K562 (cell line): ENCODE data around the gene ACOX1. TPM values are rescaled to one million over a fixed set of nuclear protein-coding genes. Genes with fewer than 3 reads are reported as not detected.
A peak's percentile ranks its signal among the peaks of the same experiment; 100 is the strongest.

ENCODE experiments used
- ATAC-seq: fragments of 200-7000 bp; cut with Tn5 transposase; 3 replicates; pipeline ENCODE4 v1.9.1; 2020; ENCODE audit warnings: moderate library complexity
- BruUV-seq: library from RNA; stranded (reverse); fragments of 400-500 nt; replicated peaks from 2 replicates; lab custom pipeline; 2021; lab: Mats Ljungman, UMichigan
- CTCF ChIA-PET: fragments of 300-600 bp; formaldehyde crosslinking; extraction: SDS; loops from one replicate; lab custom pipeline; 2021; ENCODE audit warnings: low intra/inter-chr PET ratio; lab: Yijun Ruan, JAX
- POLR2A ChIA-PET: fragments of 300-600, 350-650 bp; sonication (Branson Sonifier 250); formaldehyde crosslinking; extraction: SDS; loops from one replicate; lab custom pipeline; 2021; ENCODE audit warnings: antibody characterized with exemption, inconsistent platforms; lab: Yijun Ruan, JAX
- DNase-seq, 4 experiments: peaks; one replicate each; pipeline versions ENCODE4 v3.0.0 to v3.0.0-alpha.2; 2011 to 2018; ENCODE audit warnings: low spot score in 3 of 4, mixed read lengths in 3 of 4; ENCODE audit errors: extremely low read depth in 1 of 4
- FAIRE-seq: peaks from 2 replicates; lab custom pipeline; 2011; peaks lifted over from hg19 to GRCh38; lab: Jason Lieb, UNC
- H2AFZ ChIP-seq: 2 replicates; pipeline ENCODE4 v1.6.0; 2011; ENCODE audit warnings: low read depth, low read length, control low read depth, inconsistent platforms
- H3K27ac ChIP-seq: fragments of 200-600 bp; 3 replicates; pipeline ENCODE4 v1.8.0; 2011; ENCODE audit warnings: low read depth, mild to moderate bottlenecking, control low read depth, inconsistent platforms, low read length, moderate library complexity, mixed read lengths; ENCODE audit errors: extremely low read depth
- H3K27me3 ChIP-seq, 2 experiments: fragments of 300-600 bp in 1 of 2; 2 replicates in 1 of 2; 3 replicates in 1 of 2; pipeline versions ENCODE4 v1.6.0 to v1.8.0; 2011; ENCODE audit warnings: inconsistent platforms in 2 of 2, low read length in 2 of 2, mild to moderate bottlenecking in 1 of 2, mixed read lengths in 1 of 2, moderate library complexity in 1 of 2; ENCODE audit not compliant: control insufficient read depth in 2 of 2, insufficient read depth in 2 of 2
- H3K36me3 ChIP-seq: fragments of 300-600 bp; 3 replicates; pipeline ENCODE4 v1.8.0; 2011; ENCODE audit warnings: mild to moderate bottlenecking, low read length, inconsistent platforms; ENCODE audit not compliant: control insufficient read depth, insufficient read depth
- H3K4me1 ChIP-seq, 2 experiments: fragments of 200-600 bp in 1 of 2; replicated peaks in 1 of 2; 2 replicates in 1 of 2; 3 replicates in 1 of 2; pipeline versions ENCODE4 v1.5.1 to v1.8.0; 2011; ENCODE audit warnings: inconsistent platforms in 2 of 2, low read length in 2 of 2, mild to moderate bottlenecking in 1 of 2, mixed read lengths in 1 of 2, moderate library complexity in 1 of 2; ENCODE audit not compliant: control insufficient read depth in 2 of 2, insufficient read depth in 2 of 2
- H3K4me2 ChIP-seq: 2 replicates; pipeline ENCODE4 v1.6.1; 2011; ENCODE audit warnings: low read length, control low read depth, inconsistent platforms, mixed read lengths; ENCODE audit not compliant: insufficient read depth
- H3K4me3 ChIP-seq: fragments of 200-600 bp; sonication (generic), shearing (Covaris generic); 2 replicates; pipeline ENCODE4 v1.5.1; 2016; ENCODE audit warnings: control low read depth, inconsistent platforms
- H3K79me2 ChIP-seq: fragments of 200-600 bp; 3 replicates; pipeline ENCODE4 v1.8.0; 2011; ENCODE audit warnings: low read length, inconsistent platforms; ENCODE audit not compliant: control insufficient read depth, insufficient read depth
- H3K9ac ChIP-seq, 2 experiments: 2 replicates each; pipeline versions ENCODE4 v1.6.0 to v1.6.1; 2011; ENCODE audit warnings: low read depth in 2 of 2, low read length in 2 of 2, control low read depth in 1 of 2, inconsistent platforms in 1 of 2, mild to moderate bottlenecking in 1 of 2, mixed read lengths in 1 of 2; ENCODE audit not compliant: insufficient read depth in 1 of 2
- H3K9me1 ChIP-seq: one replicate; pipeline ENCODE4 v1.6.0; 2011; ENCODE audit warnings: inconsistent platforms, mild to moderate bottlenecking, low read length, moderate library complexity; ENCODE audit not compliant: control insufficient read depth, insufficient read depth
- H3K9me3 ChIP-seq: replicated peaks from 2 replicates; pipeline ENCODE4 v1.5.1; 2011; ENCODE audit warnings: low read depth, low read length, inconsistent platforms; ENCODE audit not compliant: control insufficient read depth, insufficient read depth
- H4K20me1 ChIP-seq: replicated peaks from 2 replicates; pipeline ENCODE4 v1.6.1; 2011; ENCODE audit warnings: low read length, inconsistent platforms, mixed read lengths; ENCODE audit not compliant: control insufficient read depth, insufficient read depth
- HLTF ChIP-seq: fragments of 450-650 bp; IDR thresholded peaks from 2 replicates; pipeline ENCODE4 v1.6.1; 2016
- NFIC ChIP-seq: fragments of 450-650 bp; IDR thresholded peaks from 2 replicates; pipeline ENCODE4 v1.6.1; 2017; ENCODE audit warnings: mild to moderate bottlenecking, inconsistent platforms
- POLR2B ChIP-seq: fragments of 450-650 bp; IDR thresholded peaks from 2 replicates; pipeline ENCODE4 v1.6.1; 2018; ENCODE audit warnings: low read depth; ENCODE audit not compliant: partially characterized antibody
- POLR2G ChIP-seq: fragments of 200-400 bp; formaldehyde crosslinking; IDR thresholded peaks from 2 replicates; pipeline ENCODE4 v1.6.1; 2017; ENCODE audit warnings: low read depth, mild to moderate bottlenecking, antibody characterized with exemption, low read length, moderate library complexity
- RBFOX2 ChIP-seq: fragments of 200-400 bp; formaldehyde crosslinking; IDR thresholded peaks from 2 replicates; pipeline ENCODE4 v1.6.1; 2017; ENCODE audit warnings: low read depth, mild to moderate bottlenecking, low read length, moderate library complexity
- WGBS: fragments of 100-300 bp; shearing (Covaris generic); methylation state at CpG from one replicate; pipeline ENCODE4 v1.1.6; 2016; ENCODE audit warnings: low coverage, mixed read lengths; ENCODE audit not compliant: insufficient coverage; ENCODE audit errors: missing lambda C conversion rate; 5-methylcytosine and 5-hydroxymethylcytosine counted together
- in situ Hi-C: fragments of 300-500 bp; cut with MboI; formaldehyde crosslinking; loops from 4 replicates; pipeline ENCODE4 v1.15.0; 2018; ENCODE audit warnings: inconsistent platforms, mixed read lengths
- intact Hi-C: fragments of 100-400 bp; cut with micrococcal nuclease; formaldehyde crosslinking; loops from 2 replicates; pipeline ENCODE4 v1.14.2; 2022
- polyA plus RNA-seq, 8 experiments: library from polyadenylated mRNA; depleted of rRNA in 4 of 8; stranded (reverse) in 5 of 8; unstranded in 3 of 8; fragments of >200 nt; fragmentation: Nextera tagmentation in 2 of 8; fragmentation: Illumina TruSeq in 1 of 8; extraction: Ambion mirVana in 2 of 8; extraction: Trizol in 1 of 8; gene quantifications; 2 replicates each; pipeline versions ENCODE4 v1.2.1 to v1.2.3, GENCODE V29; 2011 to 2014; ENCODE audit warnings: inconsistent platforms in 1 of 8, missing spikeins in 1 of 8
- total RNA-seq, 7 experiments: library from RNA; depleted of rRNA in 6 of 7; stranded (reverse); fragments of >200 nt in 6 of 7; fragmentation: Illumina TruSeq in 2 of 7; extraction: Trizol in 2 of 7; gene quantifications; 2 replicates each; pipeline versions ENCODE4 v1.2.1 to v1.2.3, GENCODE V29; 2011 to 2021; ENCODE audit warnings: low replicate concordance in 1 of 7
- TF ChIP-seq, protein P1 (sequence below), 2 experiments: IDR thresholded peaks; 2 replicates each; pipeline ENCODE4 v1.6.1; 2011; ENCODE audit warnings: borderline replicate concordance in 1 of 2, control low read depth in 1 of 2, low read depth in 1 of 2, low read length in 1 of 2, mild to moderate bottlenecking in 1 of 2, mixed read lengths in 1 of 2, moderate library complexity in 1 of 2; ENCODE audit not compliant: insufficient read depth in 1 of 2, insufficient read length in 1 of 2, poor library complexity in 1 of 2, severe bottlenecking in 1 of 2; ENCODE audit errors: extremely low read depth in 1 of 2
- TF ChIP-seq, protein P2 (sequence below): fragments of 200-800 bp; sonication (Bioruptor generic); IDR thresholded peaks from 2 replicates; pipeline ENCODE4 v1.6.1; 2016; ENCODE audit warnings: missing genetic modification characterization, missing compliant biosample characterization

Gene ACOX1
- total and polyA plus RNA-seq, 9 of the 15 experiments (the other 6 are each of a cell fraction or from before 2014, with no cell fraction given): 7.8 to 24.1 (median 14.5) TPM

- intact Hi-C loops: no loop called here
- 83% methylated on average over 25 of the region's 32 CpGs for WGBS
- Histone ChIP-seq H4K20me1 (no peaks in the 10 kb centered on the region), H3K79me2 (peaks cover 31% of the 10 kb centered on the region), H3K9me1 (peaks cover 4% of the 10 kb centered on the region), H3K4me2 (no peak overlapping the region), H3K9ac (peak overlapping the region in 1 of 2 experiments; percentile 80; a peak in 2 of 4 replicates), H3K27me3 (no peaks in the 10 kb centered on the region), H2AFZ (no peak overlapping the region), H3K36me3 (peaks cover 34% of the 10 kb centered on the region; the same call in 1 of the 3 replicates), H3K4me1 (peaks cover 10 to 66% of the 10 kb centered on the region in 2 experiments; a peak in 4 of 5 replicates), H3K4me3 (no peak overlapping the region), H3K9me3 (no peaks in the 10 kb centered on the region), H3K27ac (no peak overlapping the region)
- no peak for DNase-seq
- in situ Hi-C loops: no loop called here
- no TSS peak for BruUV-seq
- CTCF ChIA-PET: no interaction called here
- FAIRE-seq: no peak
- TF ChIP-seq, protein P1, sequence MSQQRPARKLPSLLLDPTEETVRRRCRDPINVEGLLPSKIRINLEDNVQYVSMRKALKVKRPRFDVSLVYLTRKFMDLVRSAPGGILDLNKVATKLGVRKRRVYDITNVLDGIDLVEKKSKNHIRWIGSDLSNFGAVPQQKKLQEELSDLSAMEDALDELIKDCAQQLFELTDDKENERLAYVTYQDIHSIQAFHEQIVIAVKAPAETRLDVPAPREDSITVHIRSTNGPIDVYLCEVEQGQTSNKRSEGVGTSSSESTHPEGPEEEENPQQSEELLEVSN (IDR thresholded peaks at IDR 0.05; ENCODE audit: borderline replicate concordance in 1 of 2, extremely low read depth in 1 of 2, insufficient read depth in 1 of 2, insufficient read length in 1 of 2, low read depth in 1 of 2, low read length in 1 of 2, poor library complexity in 1 of 2, severe bottlenecking in 1 of 2): no peak
- TF ChIP-seq HLTF (no peak), RBFOX2 (peak; percentile 14; the same call in 1 of the 2 replicates), POLR2B (peak; percentile 27), NFIC (peak; percentile 37; the same call in 1 of the 2 replicates), POLR2G (peak; percentile 52)
- TF ChIP-seq, protein P2, sequence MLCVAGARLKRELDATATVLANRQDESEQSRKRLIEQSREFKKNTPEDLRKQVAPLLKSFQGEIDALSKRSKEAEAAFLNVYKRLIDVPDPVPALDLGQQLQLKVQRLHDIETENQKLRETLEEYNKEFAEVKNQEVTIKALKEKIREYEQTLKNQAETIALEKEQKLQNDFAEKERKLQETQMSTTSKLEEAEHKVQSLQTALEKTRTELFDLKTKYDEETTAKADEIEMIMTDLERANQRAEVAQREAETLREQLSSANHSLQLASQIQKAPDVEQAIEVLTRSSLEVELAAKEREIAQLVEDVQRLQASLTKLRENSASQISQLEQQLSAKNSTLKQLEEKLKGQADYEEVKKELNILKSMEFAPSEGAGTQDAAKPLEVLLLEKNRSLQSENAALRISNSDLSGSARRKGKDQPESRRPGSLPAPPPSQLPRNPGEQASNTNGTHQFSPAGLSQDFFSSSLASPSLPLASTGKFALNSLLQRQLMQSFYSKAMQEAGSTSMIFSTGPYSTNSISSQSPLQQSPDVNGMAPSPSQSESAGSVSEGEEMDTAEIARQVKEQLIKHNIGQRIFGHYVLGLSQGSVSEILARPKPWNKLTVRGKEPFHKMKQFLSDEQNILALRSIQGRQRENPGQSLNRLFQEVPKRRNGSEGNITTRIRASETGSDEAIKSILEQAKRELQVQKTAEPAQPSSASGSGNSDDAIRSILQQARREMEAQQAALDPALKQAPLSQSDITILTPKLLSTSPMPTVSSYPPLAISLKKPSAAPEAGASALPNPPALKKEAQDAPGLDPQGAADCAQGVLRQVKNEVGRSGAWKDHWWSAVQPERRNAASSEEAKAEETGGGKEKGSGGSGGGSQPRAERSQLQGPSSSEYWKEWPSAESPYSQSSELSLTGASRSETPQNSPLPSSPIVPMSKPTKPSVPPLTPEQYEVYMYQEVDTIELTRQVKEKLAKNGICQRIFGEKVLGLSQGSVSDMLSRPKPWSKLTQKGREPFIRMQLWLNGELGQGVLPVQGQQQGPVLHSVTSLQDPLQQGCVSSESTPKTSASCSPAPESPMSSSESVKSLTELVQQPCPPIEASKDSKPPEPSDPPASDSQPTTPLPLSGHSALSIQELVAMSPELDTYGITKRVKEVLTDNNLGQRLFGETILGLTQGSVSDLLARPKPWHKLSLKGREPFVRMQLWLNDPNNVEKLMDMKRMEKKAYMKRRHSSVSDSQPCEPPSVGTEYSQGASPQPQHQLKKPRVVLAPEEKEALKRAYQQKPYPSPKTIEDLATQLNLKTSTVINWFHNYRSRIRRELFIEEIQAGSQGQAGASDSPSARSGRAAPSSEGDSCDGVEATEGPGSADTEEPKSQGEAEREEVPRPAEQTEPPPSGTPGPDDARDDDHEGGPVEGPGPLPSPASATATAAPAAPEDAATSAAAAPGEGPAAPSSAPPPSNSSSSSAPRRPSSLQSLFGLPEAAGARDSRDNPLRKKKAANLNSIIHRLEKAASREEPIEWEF (CRISPR knock-in tag): no peak
- ATAC-seq: no peak
- POLR2A ChIA-PET: interaction anchor here (0.7 to 15.9 kb wide), 5 partner anchors 15 to 313 kb away, joined by 3 to 169 read pairs (median 3); partner anchors contain the start of gene TRIM47
Observed at GRCh38 chr17:75891605-75892555, 87.1 kb downstream of the ACOX1 start.
